HepG2 (cell line): Measurements from ENCODE around the gene CHKA. TPM values are rescaled to one million over a fixed set of nuclear protein-coding genes. Genes with fewer than 3 reads are reported as not detected.

Experiments
- ATF1 ChIP-seq: IDR thresholded peaks from 2 replicates; pipeline ENCODE4 v1.6.1; 2016; ENCODE audit warnings: mild to moderate bottlenecking, control low read depth
- BRCA1 ChIP-seq: sonication (generic); formaldehyde crosslinking; IDR thresholded peaks from 2 replicates; pipeline ENCODE4 v1.4.0; 2020; ENCODE audit warnings: missing genetic modification reagents
- FOXJ3 ChIP-seq: sonication (generic); formaldehyde crosslinking; IDR thresholded peaks from 2 replicates; pipeline ENCODE4 v1.4.0; 2020; ENCODE audit warnings: missing genetic modification reagents, mild to moderate bottlenecking, borderline replicate concordance
- MBNL3 ChIP-seq: fragments of 250-450 bp; sonication (Bioruptor Pico); conservative IDR thresholded peaks from 2 replicates; pipeline ENCODE4 v1.8.0; 2022; ENCODE audit warnings: mild to moderate bottlenecking, inconsistent platforms
- NCOR1 ChIP-seq: fragments of 200-600 bp; sonication (generic); IDR thresholded peaks from 2 replicates; pipeline ENCODE4 v1.7.0; 2017; ENCODE audit warnings: antibody characterized with exemption, low read length, borderline replicate concordance
- PCBP1 ChIP-seq: fragments of 200-400 bp; formaldehyde crosslinking; IDR thresholded peaks from 2 replicates; pipeline ENCODE4 v1.6.1; 2017; ENCODE audit warnings: mild to moderate bottlenecking, low read depth, low read length, borderline replicate concordance
- PTBP1 ChIP-seq: fragments of 200-400 bp; formaldehyde crosslinking; IDR thresholded peaks from 2 replicates; pipeline ENCODE4 v1.6.1; 2018; ENCODE audit warnings: low read length, low read depth; ENCODE audit not compliant: poor library complexity, severe bottlenecking
- ZFP1 ChIP-seq: IDR thresholded peaks from 2 replicates; pipeline ENCODE4 v1.6.1; 2016
- ZNF543 ChIP-seq: sonication (generic); formaldehyde crosslinking; IDR thresholded peaks from 2 replicates; pipeline ENCODE4 v1.4.0; 2020; ENCODE audit warnings: mild to moderate bottlenecking, missing genetic modification reagents
- ZNF878 ChIP-seq: sonication (generic); formaldehyde crosslinking; IDR thresholded peaks from 2 replicates; pipeline ENCODE4 v1.8.1; 2023; ENCODE audit warnings: mild to moderate bottlenecking, missing genetic modification reagents, moderate library complexity
- ZNF883 ChIP-seq: sonication (generic); formaldehyde crosslinking; IDR thresholded peaks from 2 replicates; pipeline ENCODE4 v1.5.1; 2020; ENCODE audit warnings: mild to moderate bottlenecking, missing genetic modification reagents; ENCODE audit errors: not compliant biosample characterization
- ZSCAN29 ChIP-seq: sonication (generic); formaldehyde crosslinking; conservative IDR thresholded peaks from 2 replicates; pipeline ENCODE4 v1.4.0; 2020; ENCODE audit warnings: mild to moderate bottlenecking, missing genetic modification reagents
- polyA plus RNA-seq, 8 experiments: library from polyadenylated mRNA; depleted of rRNA in 3 of 8; stranded (reverse) in 7 of 8; unstranded in 1 of 8; fragments of >200 nt; fragmentation: Illumina TruSeq in 4 of 8; extraction: Trizol in 4 of 8; gene quantifications; 2 replicates each; pipeline versions ENCODE4 v1.2.1 to v1.2.3, GENCODE V29; 2011 to 2016; ENCODE audit warnings: low read depth in 4 of 8, missing spikeins in 1 of 8, mixed read lengths in 1 of 8; ENCODE audit not compliant: insufficient read depth in 1 of 8
- total RNA-seq, 5 experiments: library from RNA; depleted of rRNA; stranded (reverse); fragments of >200 nt; fragmentation: Illumina TruSeq; extraction: Trizol; gene quantifications; 2 replicates each; pipeline ENCODE4 v1.2.3, GENCODE V29; 2016; ENCODE audit warnings: low read depth in 1 of 5
- TF ChIP-seq, protein P1 (sequence below): sonication (generic); formaldehyde crosslinking; IDR thresholded peaks from 2 replicates; pipeline ENCODE4 v1.5.0; 2020; ENCODE audit warnings: missing genetic modification reagents
- TF ChIP-seq, protein P2 (sequence below): sonication (generic); formaldehyde crosslinking; IDR thresholded peaks from 2 replicates; pipeline ENCODE4 v1.4.0; 2020; ENCODE audit warnings: missing genetic modification reagents, borderline replicate concordance

CHKA gene
- total and polyA plus RNA-seq, 2 of the 13 experiments (the other 11 are each of a cell fraction or from before 2014, with no cell fraction given) = 71.6 to 92.7 TPM

DNA sequence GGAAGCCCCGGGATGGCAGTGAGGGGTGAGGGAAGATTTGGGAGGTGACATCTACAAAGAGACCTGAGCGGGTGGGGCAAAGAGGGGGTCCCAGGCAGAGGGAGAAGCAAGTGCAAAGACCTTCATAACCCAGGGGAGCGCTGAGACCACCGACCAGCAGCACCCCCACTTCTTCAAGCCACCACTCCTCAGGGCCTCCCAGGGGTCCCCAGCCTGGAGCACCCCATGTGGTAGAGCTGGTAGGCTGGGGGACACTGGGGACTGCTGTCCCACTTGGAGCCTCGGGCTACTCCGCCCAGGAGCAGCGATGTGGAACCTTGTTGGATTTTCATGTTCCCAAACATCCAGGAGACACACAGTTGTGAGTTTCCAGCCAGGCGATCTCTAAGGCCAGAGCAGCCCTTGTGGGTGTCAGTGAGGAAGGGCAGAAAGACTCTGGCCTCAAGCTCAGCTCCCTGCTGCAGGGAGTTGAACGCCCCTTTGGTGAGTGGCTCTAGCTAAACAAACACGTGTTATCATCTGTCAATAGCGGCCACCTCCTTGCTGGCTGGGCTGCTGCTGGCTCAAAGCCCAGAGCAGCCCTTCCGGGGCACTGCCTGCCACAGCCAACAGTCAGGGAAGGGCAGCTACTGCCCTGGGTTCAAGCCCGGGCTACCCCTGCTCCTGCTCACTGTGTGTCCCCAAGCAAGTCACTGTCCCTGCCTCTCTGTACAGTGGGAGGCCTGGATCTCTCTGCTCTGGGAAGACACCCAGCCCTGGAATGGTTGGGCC lies 25.7 kb upstream of the CHKA start (continued):
- TF ChIP-seq ZFP1 (peak; percentile 94), ATF1 (CRISPR knock-in tag) (no peak), ZSCAN29 (CRISPR knock-in tag) (peak; percentile 75; the same call in 1 of the 2 replicates), NCOR1 (peak; percentile 62; the same call in 1 of the 2 replicates), ZNF883 (CRISPR knock-in tag) (peak; percentile 54), PCBP1 (0 out of 2 replicates have a peak, but pooled peaks have one; percentile 61), BRCA1 (CRISPR knock-in tag) (no peak), ZNF543 (CRISPR knock-in tag) (peak; percentile 86; the same call in 1 of the 2 replicates), ZNF878 (CRISPR knock-in tag) (no peak), MBNL3 (CRISPR knock-in tag) (no peak), FOXJ3 (CRISPR knock-in tag) (peak; percentile 87), PTBP1 (no peak)
- TF ChIP-seq, protein P1, sequence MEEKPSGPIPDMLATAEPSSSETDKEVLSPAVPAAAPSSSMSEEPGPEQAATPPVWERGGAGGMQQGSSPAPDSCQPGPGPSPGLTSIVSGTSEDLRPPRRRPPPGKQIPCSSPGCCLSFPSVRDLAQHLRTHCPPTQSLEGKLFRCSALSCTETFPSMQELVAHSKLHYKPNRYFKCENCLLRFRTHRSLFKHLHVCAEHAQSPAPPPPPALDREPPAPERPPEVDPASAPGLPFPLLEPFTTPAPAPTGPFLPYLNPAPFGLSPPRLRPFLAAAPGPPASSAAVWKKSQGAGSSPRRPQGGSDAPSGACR (CRISPR knock-in tag) = peak; percentile 92; the same call in 1 of the 2 replicates
- TF ChIP-seq, protein P2, sequence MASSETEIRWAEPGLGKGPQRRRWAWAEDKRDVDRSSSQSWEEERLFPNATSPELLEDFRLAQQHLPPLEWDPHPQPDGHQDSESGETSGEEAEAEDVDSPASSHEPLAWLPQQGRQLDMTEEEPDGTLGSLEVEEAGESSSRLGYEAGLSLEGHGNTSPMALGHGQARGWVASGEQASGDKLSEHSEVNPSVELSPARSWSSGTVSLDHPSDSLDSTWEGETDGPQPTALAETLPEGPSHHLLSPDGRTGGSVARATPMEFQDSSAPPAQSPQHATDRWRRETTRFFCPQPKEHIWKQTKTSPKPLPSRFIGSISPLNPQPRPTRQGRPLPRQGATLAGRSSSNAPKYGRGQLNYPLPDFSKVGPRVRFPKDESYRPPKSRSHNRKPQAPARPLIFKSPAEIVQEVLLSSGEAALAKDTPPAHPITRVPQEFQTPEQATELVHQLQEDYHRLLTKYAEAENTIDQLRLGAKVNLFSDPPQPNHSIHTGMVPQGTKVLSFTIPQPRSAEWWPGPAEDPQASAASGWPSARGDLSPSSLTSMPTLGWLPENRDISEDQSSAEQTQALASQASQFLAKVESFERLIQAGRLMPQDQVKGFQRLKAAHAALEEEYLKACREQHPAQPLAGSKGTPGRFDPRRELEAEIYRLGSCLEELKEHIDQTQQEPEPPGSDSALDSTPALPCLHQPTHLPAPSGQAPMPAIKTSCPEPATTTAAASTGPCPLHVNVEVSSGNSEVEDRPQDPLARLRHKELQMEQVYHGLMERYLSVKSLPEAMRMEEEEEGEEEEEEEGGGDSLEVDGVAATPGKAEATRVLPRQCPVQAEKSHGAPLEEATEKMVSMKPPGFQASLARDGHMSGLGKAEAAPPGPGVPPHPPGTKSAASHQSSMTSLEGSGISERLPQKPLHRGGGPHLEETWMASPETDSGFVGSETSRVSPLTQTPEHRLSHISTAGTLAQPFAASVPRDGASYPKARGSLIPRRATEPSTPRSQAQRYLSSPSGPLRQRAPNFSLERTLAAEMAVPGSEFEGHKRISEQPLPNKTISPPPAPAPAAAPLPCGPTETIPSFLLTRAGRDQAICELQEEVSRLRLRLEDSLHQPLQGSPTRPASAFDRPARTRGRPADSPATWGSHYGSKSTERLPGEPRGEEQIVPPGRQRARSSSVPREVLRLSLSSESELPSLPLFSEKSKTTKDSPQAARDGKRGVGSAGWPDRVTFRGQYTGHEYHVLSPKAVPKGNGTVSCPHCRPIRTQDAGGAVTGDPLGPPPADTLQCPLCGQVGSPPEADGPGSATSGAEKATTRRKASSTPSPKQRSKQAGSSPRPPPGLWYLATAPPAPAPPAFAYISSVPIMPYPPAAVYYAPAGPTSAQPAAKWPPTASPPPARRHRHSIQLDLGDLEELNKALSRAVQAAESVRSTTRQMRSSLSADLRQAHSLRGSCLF (CRISPR knock-in tag) = no peak
